HepG2 (cell line): ENCODE results near the gene ZNF485. TPM values are rescaled to one million over a fixed set of nuclear protein-coding genes. Genes with fewer than 3 reads are reported as not detected.

ENCODE experiments used
- ATAC-seq: fragments of 200-7000 bp; cut with Tn5 transposase; 3 replicates; pipeline ENCODE4 v1.9.1; 2020; ENCODE audit warnings: mild to moderate bottlenecking, moderate library complexity
- BruUV-seq: library from RNA; stranded (reverse); fragments of 400-500 nt; replicated peaks from 2 replicates; lab custom pipeline; 2021; lab: Mats Ljungman, UMichigan
- CTCF ChIA-PET: fragments of 300-600 bp; formaldehyde crosslinking; extraction: SDS; loops from one replicate; lab custom pipeline; 2021; ENCODE audit warnings: low total read pairs, inconsistent platforms, low intra/inter-chr PET ratio; lab: Yijun Ruan, JAX
- POLR2A ChIA-PET: fragments of 350-600 bp; sonication (Branson Sonifier 250); formaldehyde crosslinking; loops from one replicate; lab custom pipeline; 2020; ENCODE audit warnings: antibody characterized with exemption, inconsistent platforms; lab: Yijun Ruan, JAX
- DNase-seq: peaks from one replicate; pipeline ENCODE4 v3.0.0-alpha.2; 2015; ENCODE audit warnings: low spot score
- FAIRE-seq: peaks from 3 replicates; lab custom pipeline; 2011; peaks lifted over from hg19 to GRCh38; lab: Jason Lieb, UNC
- H2AFZ ChIP-seq: one replicate; pipeline ENCODE4 v1.6.1; 2011; ENCODE audit warnings: low read length, inconsistent platforms
- H3K27ac ChIP-seq: fragments of 300-600 bp; 3 replicates; pipeline ENCODE4 v1.8.0; 2011; ENCODE audit warnings: mixed run types, mild to moderate bottlenecking, mixed read lengths, low read length, inconsistent platforms; ENCODE audit not compliant: insufficient read depth; ENCODE audit errors: extremely low read length
- H3K27me3 ChIP-seq, 2 experiments: fragments of 200-600 bp in 1 of 2; 2 replicates in 1 of 2; 3 replicates in 1 of 2; pipeline versions ENCODE4 v1.6.0 to v1.8.0; 2011; ENCODE audit warnings: low read length in 2 of 2, mild to moderate bottlenecking in 2 of 2, moderate library complexity in 2 of 2, inconsistent platforms in 1 of 2; ENCODE audit not compliant: insufficient read depth in 2 of 2, control insufficient read depth in 1 of 2
- H3K36me3 ChIP-seq, 2 experiments: fragments of 200-600 bp in 1 of 2; replicated peaks in 1 of 2; 2 replicates in 1 of 2; 3 replicates in 1 of 2; pipeline versions ENCODE4 v1.5.1 to v1.8.0; 2011; ENCODE audit warnings: low read length in 2 of 2, inconsistent platforms in 1 of 2; ENCODE audit not compliant: insufficient read depth in 2 of 2, control insufficient read depth in 1 of 2
- H3K4me1 ChIP-seq: 2 replicates; pipeline ENCODE4 v1.5.1; 2012; ENCODE audit warnings: low read length, inconsistent platforms; ENCODE audit not compliant: insufficient read depth
- H3K4me2 ChIP-seq: 2 replicates; pipeline ENCODE4 v1.6.0; 2011; ENCODE audit warnings: low read depth, low read length, inconsistent platforms
- H3K4me3 ChIP-seq, 3 experiments: fragments of 200-600 bp in 1 of 3; sonication (generic), shearing (Covaris generic) in 1 of 3; replicated peaks in 1 of 3; 2 replicates each; pipeline ENCODE4 v1.5.1; 2011 to 2016; ENCODE audit warnings: low read length in 3 of 3, inconsistent platforms in 2 of 3, low read depth in 2 of 3, mild to moderate bottlenecking in 2 of 3, control low read depth in 1 of 3, mixed read lengths in 1 of 3; ENCODE audit not compliant: insufficient read depth in 1 of 3
- H3K79me2 ChIP-seq: one replicate; pipeline ENCODE4 v1.6.1; 2011; ENCODE audit warnings: low read length, inconsistent platforms; ENCODE audit not compliant: insufficient read depth
- H3K9ac ChIP-seq: 2 replicates; pipeline ENCODE4 v1.6.0; 2011; ENCODE audit warnings: mild to moderate bottlenecking, low read depth, low read length, inconsistent platforms; ENCODE audit not compliant: insufficient read depth
- H3K9me3 ChIP-seq: 2 replicates; pipeline ENCODE4 v1.5.1; 2012; ENCODE audit warnings: mild to moderate bottlenecking, low read length
- H4K20me1 ChIP-seq: 2 replicates; pipeline ENCODE4 v1.6.0; 2011; ENCODE audit warnings: inconsistent platforms, mild to moderate bottlenecking, low read length, moderate library complexity; ENCODE audit not compliant: insufficient read depth
- BCL6 ChIP-seq: IDR thresholded peaks from 2 replicates; pipeline ENCODE4 v1.6.1; 2016; ENCODE audit warnings: missing genetic modification reagents, missing compliant biosample characterization
- CSRNP1 ChIP-seq: sonication (generic); formaldehyde crosslinking; IDR thresholded peaks from 2 replicates; pipeline ENCODE4 v1.8.1; 2023; ENCODE audit warnings: mild to moderate bottlenecking, missing genetic modification reagents
- ESRRA ChIP-seq: sonication (generic); formaldehyde crosslinking; IDR thresholded peaks from 2 replicates; pipeline ENCODE4 v1.5.1; 2020; ENCODE audit warnings: mild to moderate bottlenecking, low read depth, missing genetic modification reagents
- GMEB1 ChIP-seq: sonication (generic); formaldehyde crosslinking; IDR thresholded peaks from 2 replicates; pipeline ENCODE4 v1.5.1; 2020; ENCODE audit warnings: missing genetic modification reagents, mild to moderate bottlenecking, borderline replicate concordance
- HDAC1 ChIP-seq: sonication (generic); formaldehyde crosslinking; IDR thresholded peaks from 2 replicates; pipeline ENCODE4 v1.5.1; 2020; ENCODE audit warnings: mild to moderate bottlenecking, missing genetic modification reagents
- HNRNPK ChIP-seq: fragments of 200-400 bp; formaldehyde crosslinking; IDR thresholded peaks from 2 replicates; pipeline ENCODE4 v1.6.1; 2018; ENCODE audit warnings: low read length, low read depth, moderate library complexity, mild to moderate bottlenecking; ENCODE audit not compliant: poor library complexity, severe bottlenecking
- MXD1 ChIP-seq: sonication (generic); formaldehyde crosslinking; IDR thresholded peaks from 2 replicates; pipeline ENCODE4 v1.4.0; 2020; ENCODE audit warnings: mild to moderate bottlenecking, missing genetic modification reagents
- PPARG ChIP-seq: conservative IDR thresholded peaks from 2 replicates; pipeline ENCODE4 v1.6.1; 2016; ENCODE audit warnings: missing biosample characterization, missing genetic modification reagents
- REPIN1 ChIP-seq: sonication (generic); formaldehyde crosslinking; IDR thresholded peaks from 2 replicates; pipeline ENCODE4 v1.8.0; 2022; ENCODE audit warnings: missing genetic modification reagents, low read depth, mild to moderate bottlenecking, borderline replicate concordance
- ZFP36 ChIP-seq: fragments of 150-350 bp; IDR thresholded peaks from 2 replicates; pipeline ENCODE4 v1.6.1; 2018; ENCODE audit warnings: borderline replicate concordance, low read length, low read depth; ENCODE audit not compliant: partially characterized antibody
- ZFP36L1 ChIP-seq: sonication (generic); formaldehyde crosslinking; IDR thresholded peaks from 2 replicates; pipeline ENCODE4 v1.8.0; 2022; ENCODE audit warnings: mild to moderate bottlenecking, missing genetic modification reagents, moderate library complexity
- ZNF230 ChIP-seq: sonication (generic); formaldehyde crosslinking; IDR thresholded peaks from 2 replicates; pipeline ENCODE4 v1.4.0; 2020; ENCODE audit warnings: mild to moderate bottlenecking, missing genetic modification reagents
- ZNF260 ChIP-seq: sonication (generic); formaldehyde crosslinking; IDR thresholded peaks from 2 replicates; pipeline ENCODE4 v1.4.0; 2020; ENCODE audit warnings: missing genetic modification reagents, low read depth, mild to moderate bottlenecking, borderline replicate concordance
- ZNF737 ChIP-seq: sonication (generic); formaldehyde crosslinking; IDR thresholded peaks from 2 replicates; pipeline ENCODE4 v1.5.0; 2020; ENCODE audit warnings: missing genetic modification reagents, mild to moderate bottlenecking, borderline replicate concordance
- WGBS: methylation state at CpG from one replicate; pipeline ENCODE4 v1.1.6; 2017; ENCODE audit warnings: low lambda C conversion rate; 5-methylcytosine and 5-hydroxymethylcytosine counted together
- in situ Hi-C: cut with HindIII; loops from 2 replicates; pipeline ENCODE4 v1.10.0; 2017; ENCODE audit warnings: low pct_unique_long_range_greater_than_20kb; ENCODE audit not compliant: extremely low pct_ligation_motif_present
- intact Hi-C: fragments of 100-400 bp; cut with micrococcal nuclease; formaldehyde crosslinking; loops from one replicate; pipeline ENCODE4 v1.10.0; 2022; ENCODE audit not compliant: unreplicated experiment
- polyA plus RNA-seq, 8 experiments: library from polyadenylated mRNA; depleted of rRNA in 3 of 8; stranded (reverse) in 7 of 8; unstranded in 1 of 8; fragments of >200 nt; fragmentation: Illumina TruSeq in 4 of 8; extraction: Trizol in 4 of 8; gene quantifications; 2 replicates each; pipeline versions ENCODE4 v1.2.1 to v1.2.3, GENCODE V29; 2011 to 2016; ENCODE audit warnings: low read depth in 4 of 8, missing spikeins in 1 of 8, mixed read lengths in 1 of 8; ENCODE audit not compliant: insufficient read depth in 1 of 8
- total RNA-seq, 5 experiments: library from RNA; depleted of rRNA; stranded (reverse); fragments of >200 nt; fragmentation: Illumina TruSeq; extraction: Trizol; gene quantifications; 2 replicates each; pipeline ENCODE4 v1.2.3, GENCODE V29; 2016; ENCODE audit warnings: low read depth in 1 of 5
- TF ChIP-seq, protein P1 (sequence below): sonication (generic); formaldehyde crosslinking; IDR thresholded peaks from 2 replicates; pipeline ENCODE4 v1.4.0; 2020; ENCODE audit warnings: mild to moderate bottlenecking, missing genetic modification reagents

ZNF485 gene
- total and polyA plus RNA-seq, 2 of the 13 experiments (the other 11 are each of a cell fraction or from before 2014, with no cell fraction given) = 1.4 to 3.3 TPM

DNA sequence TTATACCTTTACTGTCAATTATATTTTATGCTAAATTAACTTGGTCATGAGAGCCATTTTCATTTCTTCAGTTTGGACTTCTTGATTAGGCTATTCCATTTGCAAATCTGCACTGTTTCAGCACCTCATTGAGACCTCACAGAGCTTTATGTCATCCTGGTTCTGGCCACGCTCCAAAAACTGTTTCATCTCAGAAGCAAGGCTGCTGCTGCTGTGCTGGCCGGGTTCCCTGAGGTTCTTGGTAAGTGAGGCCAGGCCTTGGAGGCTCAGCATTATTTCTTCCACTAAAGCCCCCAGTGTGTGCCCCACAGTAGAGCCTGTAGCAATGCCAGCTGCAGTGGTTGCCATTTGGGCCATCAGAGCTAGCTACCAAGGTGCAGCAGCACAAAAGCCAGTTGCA is 7.8 kb upstream of the ZNF485 start:
- Histone ChIP-seq H3K27me3 (peaks cover 0 to 9% of the 10 kb centered on the region in 2 experiments; a peak in 2 of 5 replicates), H3K4me2 (no peak overlapping the region), H3K4me3 (no peak overlapping the region), H4K20me1 (no peaks in the 10 kb centered on the region), H3K9ac (no peak overlapping the region), H3K27ac (no peak overlapping the region), H2AFZ (no peak overlapping the region), H3K9me3 (no peaks in the 10 kb centered on the region), H3K36me3 (no peaks in the 10 kb centered on the region), H3K4me1 (peaks cover 16% of the 10 kb centered on the region), H3K79me2 (no peaks in the 10 kb centered on the region)
- WGBS = 0% methylated on average over 2 of the region's 2 CpGs
- in situ Hi-C loops (no loop called here), intact Hi-C loops (no loop called here)
- ChIA-PET POLR2A (interaction anchor here (0.6 kb wide), 1 partner anchor 219 kb away, joined by 3 read pairs; no protein-coding TSS in a partner anchor), CTCF (no interaction called here)
- no TSS peak for BruUV-seq
- FAIRE-seq (no peak), DNase-seq (no peak), ATAC-seq (no peak)
- TF ChIP-seq HDAC1 (CRISPR knock-in tag) = no peak
- TF ChIP-seq HNRNPK = no peak
- TF ChIP-seq GMEB1 (CRISPR knock-in tag) = no peak
- TF ChIP-seq, protein P1, sequence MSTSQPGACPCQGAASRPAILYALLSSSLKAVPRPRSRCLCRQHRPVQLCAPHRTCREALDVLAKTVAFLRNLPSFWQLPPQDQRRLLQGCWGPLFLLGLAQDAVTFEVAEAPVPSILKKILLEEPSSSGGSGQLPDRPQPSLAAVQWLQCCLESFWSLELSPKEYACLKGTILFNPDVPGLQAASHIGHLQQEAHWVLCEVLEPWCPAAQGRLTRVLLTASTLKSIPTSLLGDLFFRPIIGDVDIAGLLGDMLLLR (CRISPR knock-in tag) = no peak
- TF ChIP-seq ESRRA = no peak

DNA sequence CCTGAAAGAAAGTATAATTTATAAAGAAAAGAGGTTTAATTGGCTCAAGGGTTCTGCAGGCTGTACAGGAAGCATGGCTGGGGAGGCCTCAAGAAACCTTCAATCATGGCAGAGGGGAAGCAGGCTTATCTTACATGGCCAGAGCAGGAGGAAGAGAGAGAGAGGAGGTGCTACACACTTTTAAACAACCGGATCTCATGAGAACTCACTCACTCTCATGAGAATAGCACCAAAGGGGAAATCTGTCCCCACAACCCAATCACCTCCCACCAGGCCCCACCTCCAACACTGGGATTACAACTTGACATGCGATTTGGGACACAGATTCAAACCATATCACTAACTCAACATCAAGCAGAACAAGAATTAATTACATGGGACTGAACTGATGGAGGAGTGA is 6.9 kb upstream of the ZNF485 start:
- H3K9me3 ChIP-seq = no peaks in the 10 kb centered on the region
- ChIA-PET POLR2A (no interaction called here), CTCF (no interaction called here)
- H3K9ac ChIP-seq = no peak overlapping the region
- DNase-seq = no peak
- H3K27ac ChIP-seq = no peak overlapping the region
- H4K20me1 ChIP-seq = no peaks in the 10 kb centered on the region
- FAIRE-seq = no peak
- no peak for ATAC-seq
- in situ Hi-C loops (no loop called here), intact Hi-C loops (no loop called here)
- H3K36me3 ChIP-seq = no peaks in the 10 kb centered on the region
- no peak overlapping the region for H2AFZ ChIP-seq
- no peak overlapping the region for H3K4me3 ChIP-seq
- H3K4me2 ChIP-seq = no peak overlapping the region
- WGBS = 6% methylated on average over 2 of the region's 2 CpGs
- peaks cover 0 to 3% of the 10 kb centered on the region in 2 experiments; a peak in 1 of 5 replicates for H3K27me3 ChIP-seq
- no TSS peak for BruUV-seq
- H3K79me2 ChIP-seq = no peaks in the 10 kb centered on the region
- H3K4me1 ChIP-seq = peaks cover 16% of the 10 kb centered on the region
- no peak for TF ChIP-seq ZFP36L1 (CRISPR knock-in tag)
- no peak for TF ChIP-seq PPARG
- TF ChIP-seq REPIN1 (CRISPR knock-in tag) = no peak
- TF ChIP-seq CSRNP1 (CRISPR knock-in tag) = no peak
- TF ChIP-seq MXD1 (CRISPR knock-in tag) = no peak
- no peak for TF ChIP-seq ZNF230 (CRISPR knock-in tag)
- TF ChIP-seq ZNF737 (CRISPR knock-in tag) = no peak
- no peak for TF ChIP-seq ZFP36
- no peak for TF ChIP-seq BCL6 (CRISPR knock-in tag)
- TF ChIP-seq ZNF260 (CRISPR knock-in tag) = no peak
